ENCODE results near the gene EHD1.
A peak's percentile ranks its signal among the peaks of the same experiment; 100 is the strongest.

The EHD1 gene

GRCh38 chr11:64872790-64873488, 5.5 kb downstream of the EHD1 start:
- no peak for DNase-seq (ENCODE audit: low spot score)

- no peak for DNase-seq (ENCODE audit: low spot score)
These were observed 6.9 kb downstream of the EHD1 start for GRCh38 chr11:64871492-64871891.

GRCh38 chr11:64870893-64871466, 7.4 kb downstream of the EHD1 start:
- no peak for DNase-seq (ENCODE audit: low spot score)

GRCh38 chr11:64870176-64870892, 8.1 kb downstream of the EHD1 start:
- no peak for DNase-seq (ENCODE audit: low spot score)

GRCh38 chr11:64869571-64870175, 8.7 kb downstream of the EHD1 start:
- no peak for DNase-seq (ENCODE audit: low spot score)

GRCh38 chr11:64868904-64869570, 9.4 kb downstream of the EHD1 start:
- DNase-seq (ENCODE audit: low spot score) = peak; percentile 53

- DNase-seq (ENCODE audit: low spot score) = no peak
These were observed 10.5 kb downstream of the EHD1 start for GRCh38 chr11:64867748-64868462.

- DNase-seq (ENCODE audit: low spot score) = no peak
These were observed 12.3 kb downstream of the EHD1 start for GRCh38 chr11:64866173-64866491.

GRCh38 chr11:64865286-64866172, 12.9 kb downstream of the EHD1 start:
- DNase-seq (ENCODE audit: low spot score) = no peak

GRCh38 chr11:64864473-64865285, 13.7 kb downstream of the EHD1 start:
- no peak for DNase-seq (ENCODE audit: low spot score)

GRCh38 chr11:64864135-64864472, 14.3 kb downstream of the EHD1 start:
- DNase-seq (ENCODE audit: low spot score) = no peak

GRCh38 chr11:64863391-64864060, 14.9 kb downstream of the EHD1 start:
- DNase-seq (ENCODE audit: low spot score) = peak; percentile 50

GRCh38 chr11:64862987-64863390, 15.4 kb downstream of the EHD1 start:
- peak; percentile 47 for DNase-seq (ENCODE audit: low spot score)

GRCh38 chr11:64861227-64861975, 17.0 kb downstream of the EHD1 start:
- peak; percentile 52 for DNase-seq (ENCODE audit: low spot score)

GRCh38 chr11:64859542-64860414, 18.6 kb downstream of the EHD1 start:
- DNase-seq (ENCODE audit: low spot score) = no peak

GRCh38 chr11:64858467-64859263, 19.8 kb downstream of the EHD1 start:
- DNase-seq (ENCODE audit: low spot score) = no peak

GRCh38 chr11:64857485-64857884, 20.9 kb downstream of the EHD1 start:
- DNase-seq (ENCODE audit: low spot score) = no peak

All from Ammon's horn (tissue), 1 donor.